HAP-1 (cell line): ENCODE measurements around the gene CHCHD6.

Source experiments
- DNase-seq, 2 experiments: peaks; one replicate each; pipeline ENCODE4 v3.0.0-alpha.2; 2016 to 2020; ENCODE audit warnings: low spot score in 2 of 2
- H3K27me3 ChIP-seq: fragments of 250-450 bp; sonication (Bioruptor Pico); 2 replicates; pipeline ENCODE4 v1.5.1; 2020; ENCODE audit warnings: low read depth, mild to moderate bottlenecking, moderate library complexity
- H3K36me3 ChIP-seq: fragments of 250-450 bp; sonication (Bioruptor Pico); replicated peaks from 2 replicates; pipeline ENCODE4 v1.5.1; 2020; ENCODE audit warnings: mild to moderate bottlenecking
- H3K4me1 ChIP-seq: fragments of 250-450 bp; sonication (Bioruptor Pico); 2 replicates; pipeline ENCODE4 v1.5.1; 2020; ENCODE audit warnings: mild to moderate bottlenecking
- H3K4me3 ChIP-seq: fragments of 250-450 bp; sonication (Bioruptor Pico); 2 replicates; pipeline ENCODE4 v1.5.1; 2020; ENCODE audit warnings: mild to moderate bottlenecking, moderate library complexity
- H3K9me3 ChIP-seq: fragments of 250-450 bp; sonication (Bioruptor Pico); 2 replicates; pipeline ENCODE4 v1.5.1; 2020; ENCODE audit warnings: mild to moderate bottlenecking, moderate library complexity
- in situ Hi-C: fragments of 300-500 bp; cut with MboI; formaldehyde crosslinking; loops from 3 replicates; pipeline ENCODE4 v1.14.3; 2020; ENCODE audit warnings: low sequenced_read_pairs, inconsistent platforms, mixed read lengths

CHCHD6 gene

GRCh38 chr3:126956866-126957650, 253.0 kb downstream of the CHCHD6 start:
- in situ Hi-C loops = no loop called here
- H3K9me3 ChIP-seq = no peaks in the 10 kb centered on the region
- no peak for DNase-seq
- no peaks in the 10 kb centered on the region for H3K27me3 ChIP-seq
- H3K36me3 ChIP-seq = no peaks in the 10 kb centered on the region
- H3K4me3 ChIP-seq = no peak overlapping the region
- no peaks in the 10 kb centered on the region for H3K4me1 ChIP-seq

GRCh38 chr3:126957776-126958637, 254.0 kb downstream of the CHCHD6 start:
- Histone ChIP-seq H3K36me3 (no peaks in the 10 kb centered on the region), H3K9me3 (no peaks in the 10 kb centered on the region), H3K4me3 (no peak overlapping the region), H3K27me3 (no peaks in the 10 kb centered on the region), H3K4me1 (no peaks in the 10 kb centered on the region)
- in situ Hi-C loops = no loop called here
- DNase-seq = no peak

GRCh38 chr3:126958638-126959085, 254.6 kb downstream of the CHCHD6 start:
- H3K4me1 ChIP-seq = no peaks in the 10 kb centered on the region
- no peak overlapping the region for H3K4me3 ChIP-seq
- no peaks in the 10 kb centered on the region for H3K36me3 ChIP-seq
- no peaks in the 10 kb centered on the region for H3K27me3 ChIP-seq
- no peaks in the 10 kb centered on the region for H3K9me3 ChIP-seq
- DNase-seq = no peak
- in situ Hi-C loops = no loop called here

- Histone ChIP-seq H3K27me3 (no peaks in the 10 kb centered on the region), H3K4me3 (no peak overlapping the region), H3K36me3 (no peaks in the 10 kb centered on the region), H3K4me1 (no peaks in the 10 kb centered on the region), H3K9me3 (no peaks in the 10 kb centered on the region)
- in situ Hi-C loops = no loop called here
- DNase-seq = no peak
These were observed 255.3 kb downstream of the CHCHD6 start for GRCh38 chr3:126959136-126959920.

GRCh38 chr3:126959921-126960603, 256.0 kb downstream of the CHCHD6 start:
- H3K4me1 ChIP-seq = no peaks in the 10 kb centered on the region
- H3K9me3 ChIP-seq = no peaks in the 10 kb centered on the region
- no peak overlapping the region for H3K4me3 ChIP-seq
- in situ Hi-C loops = no loop called here
- no peaks in the 10 kb centered on the region for H3K36me3 ChIP-seq
- DNase-seq = no peak
- H3K27me3 ChIP-seq = no peaks in the 10 kb centered on the region

GRCh38 chr3:126960604-126960995, 256.6 kb downstream of the CHCHD6 start:
- DNase-seq = no peak
- no peaks in the 10 kb centered on the region for H3K27me3 ChIP-seq
- no peaks in the 10 kb centered on the region for H3K9me3 ChIP-seq
- in situ Hi-C loops = no loop called here
- no peaks in the 10 kb centered on the region for H3K36me3 ChIP-seq
- no peak overlapping the region for H3K4me3 ChIP-seq
- no peaks in the 10 kb centered on the region for H3K4me1 ChIP-seq

GRCh38 chr3:126961191-126961790, 257.3 kb downstream of the CHCHD6 start:
- no peaks in the 10 kb centered on the region for H3K4me1 ChIP-seq
- DNase-seq = no peak
- in situ Hi-C loops = no loop called here

GRCh38 chr3:126961791-126962461, 257.9 kb downstream of the CHCHD6 start:
- no peaks in the 10 kb centered on the region for H3K27me3 ChIP-seq

More at GRCh38 chr3:126961191-126961790, 257.3 kb downstream of the CHCHD6 start:
- Histone ChIP-seq H3K27me3 (no peaks in the 10 kb centered on the region), H3K9me3 (no peaks in the 10 kb centered on the region), H3K36me3 (no peaks in the 10 kb centered on the region), H3K4me3 (no peak overlapping the region)

GRCh38 chr3:126962756-126963155, 258.7 kb downstream of the CHCHD6 start:
- no peaks in the 10 kb centered on the region for H3K27me3 ChIP-seq
- in situ Hi-C loops = no loop called here

More at GRCh38 chr3:126961791-126962461, 257.9 kb downstream of the CHCHD6 start:
- Histone ChIP-seq H3K4me1 (no peaks in the 10 kb centered on the region), H3K9me3 (no peaks in the 10 kb centered on the region), H3K36me3 (no peaks in the 10 kb centered on the region), H3K4me3 (no peak overlapping the region)
- in situ Hi-C loops = no loop called here
- DNase-seq = no peak

GRCh38 chr3:126963261-126964190, 259.5 kb downstream of the CHCHD6 start:
- in situ Hi-C loops = no loop called here
- DNase-seq = no peak
- Histone ChIP-seq H3K36me3 (no peaks in the 10 kb centered on the region), H3K4me3 (no peak overlapping the region), H3K27me3 (no peaks in the 10 kb centered on the region), H3K9me3 (no peaks in the 10 kb centered on the region), H3K4me1 (peaks cover 5% of the 10 kb centered on the region)

More at GRCh38 chr3:126962756-126963155, 258.7 kb downstream of the CHCHD6 start:
- H3K4me1 ChIP-seq = peaks cover under 1% of the 10 kb centered on the region; the same call in 1 of the 2 replicates
- H3K9me3 ChIP-seq = no peaks in the 10 kb centered on the region
- H3K36me3 ChIP-seq = no peaks in the 10 kb centered on the region
- DNase-seq = no peak
- no peak overlapping the region for H3K4me3 ChIP-seq

GRCh38 chr3:126964261-126964660, 260.2 kb downstream of the CHCHD6 start:
- DNase-seq = no peak
- peaks cover 5% of the 10 kb centered on the region for H3K4me1 ChIP-seq
- no peaks in the 10 kb centered on the region for H3K36me3 ChIP-seq
- in situ Hi-C loops = no loop called here
- H3K27me3 ChIP-seq = no peaks in the 10 kb centered on the region
- no peak overlapping the region for H3K4me3 ChIP-seq
- no peaks in the 10 kb centered on the region for H3K9me3 ChIP-seq
